Activated naive CD8-positive, alpha-beta T cell (primary cell): Measurements from ENCODE around the gene ABI1.

Source experiments
- H3K27ac Mint-ChIP-seq: one replicate; pipeline ENCODE4 v1.8.0; 2021; ENCODE audit warnings: mixed read lengths
- H3K27me3 Mint-ChIP-seq: one replicate; pipeline ENCODE4 v1.8.0; 2021; ENCODE audit warnings: mixed read lengths
- H3K36me3 Mint-ChIP-seq: one replicate; pipeline ENCODE4 v1.8.0; 2021; ENCODE audit warnings: mixed read lengths
- H3K4me1 Mint-ChIP-seq: one replicate; pipeline ENCODE4 v1.8.0; 2021; ENCODE audit warnings: low read depth, mixed read lengths
- H3K4me3 Mint-ChIP-seq: one replicate; pipeline ENCODE4 v1.8.0; 2021; ENCODE audit warnings: mild to moderate bottlenecking, mixed read lengths
- H3K9me3 Mint-ChIP-seq: one replicate; pipeline ENCODE4 v1.8.0; 2021; ENCODE audit warnings: low read depth, mixed read lengths

The ABI1 gene

GRCh38 chr10:26733750-26734568 lies 126.8 kb downstream of the ABI1 start:
- peaks cover 5% of the 10 kb centered on the region for H3K4me1 Mint-ChIP-seq
- no peaks in the 10 kb centered on the region for H3K9me3 Mint-ChIP-seq
- no peak overlapping the region for H3K27ac Mint-ChIP-seq
- no peak overlapping the region for H3K4me3 Mint-ChIP-seq
- peaks cover 9% of the 10 kb centered on the region for H3K36me3 Mint-ChIP-seq
- H3K27me3 Mint-ChIP-seq: no peaks in the 10 kb centered on the region

- Mint-ChIP-seq H3K36me3 (peaks cover 14% of the 10 kb centered on the region), H3K27ac (no peak overlapping the region), H3K9me3 (no peaks in the 10 kb centered on the region), H3K4me3 (no peak overlapping the region), H3K27me3 (no peaks in the 10 kb centered on the region), H3K4me1 (peaks cover 4% of the 10 kb centered on the region)
Observed at GRCh38 chr10:26730552-26730951, 130.2 kb downstream of the ABI1 start.

GRCh38 chr10:26729395-26729794 lies 131.4 kb downstream of the ABI1 start:
- Mint-ChIP-seq H3K4me3 (no peak overlapping the region), H3K36me3 (peaks cover 12% of the 10 kb centered on the region), H3K27me3 (no peaks in the 10 kb centered on the region), H3K9me3 (no peaks in the 10 kb centered on the region), H3K27ac (no peak overlapping the region), H3K4me1 (peaks cover 4% of the 10 kb centered on the region)

- Mint-ChIP-seq H3K4me3 (no peak overlapping the region), H3K9me3 (no peaks in the 10 kb centered on the region), H3K36me3 (peaks cover 15% of the 10 kb centered on the region), H3K4me1 (peaks cover 4% of the 10 kb centered on the region), H3K27ac (no peak overlapping the region), H3K27me3 (no peaks in the 10 kb centered on the region)
Observed at GRCh38 chr10:26728957-26729356, 131.8 kb downstream of the ABI1 start.

GRCh38 chr10:26727005-26727404 lies 133.8 kb downstream of the ABI1 start:
- Mint-ChIP-seq H3K4me1 (peaks cover 4% of the 10 kb centered on the region), H3K9me3 (no peaks in the 10 kb centered on the region), H3K27me3 (no peaks in the 10 kb centered on the region), H3K36me3 (peaks cover 17% of the 10 kb centered on the region), H3K27ac (no peak overlapping the region), H3K4me3 (no peak overlapping the region)

- Mint-ChIP-seq H3K9me3 (no peaks in the 10 kb centered on the region), H3K27ac (no peak overlapping the region), H3K4me1 (peaks cover 8% of the 10 kb centered on the region), H3K27me3 (no peaks in the 10 kb centered on the region), H3K4me3 (no peak overlapping the region), H3K36me3 (peaks cover 17% of the 10 kb centered on the region)
Observed at GRCh38 chr10:26725837-26726727, 134.7 kb downstream of the ABI1 start.

- H3K36me3 Mint-ChIP-seq: peaks cover 15% of the 10 kb centered on the region
- peak overlapping the region; percentile 28 for H3K27ac Mint-ChIP-seq
Observed at GRCh38 chr10:26723016-26723415, 137.7 kb downstream of the ABI1 start.

GRCh38 chr10:26721561-26721960 lies 139.2 kb downstream of the ABI1 start:
- Mint-ChIP-seq H3K4me3 (no peak overlapping the region), H3K27ac (no peak overlapping the region), H3K4me1 (peaks cover 11% of the 10 kb centered on the region), H3K27me3 (no peaks in the 10 kb centered on the region), H3K9me3 (no peaks in the 10 kb centered on the region), H3K36me3 (peaks cover 12% of the 10 kb centered on the region)

More at GRCh38 chr10:26723016-26723415, 137.7 kb downstream of the ABI1 start:
- H3K4me1 Mint-ChIP-seq: peaks cover 11% of the 10 kb centered on the region
- H3K9me3 Mint-ChIP-seq: no peaks in the 10 kb centered on the region
- H3K27me3 Mint-ChIP-seq: no peaks in the 10 kb centered on the region
- H3K4me3 Mint-ChIP-seq: no peak overlapping the region

GRCh38 chr10:26717476-26717875 lies 143.3 kb downstream of the ABI1 start:
- Mint-ChIP-seq H3K4me3 (no peak overlapping the region), H3K4me1 (peaks cover 7% of the 10 kb centered on the region), H3K27me3 (no peaks in the 10 kb centered on the region), H3K36me3 (peaks cover 6% of the 10 kb centered on the region), H3K9me3 (no peaks in the 10 kb centered on the region), H3K27ac (no peak overlapping the region)

GRCh38 chr10:26715137-26715487 lies 145.6 kb downstream of the ABI1 start:
- Mint-ChIP-seq H3K4me3 (no peak overlapping the region), H3K27me3 (no peaks in the 10 kb centered on the region), H3K36me3 (peaks cover 6% of the 10 kb centered on the region), H3K9me3 (no peaks in the 10 kb centered on the region), H3K4me1 (no peaks in the 10 kb centered on the region), H3K27ac (no peak overlapping the region)

GRCh38 chr10:26714415-26715136 lies 146.2 kb downstream of the ABI1 start:
- Mint-ChIP-seq H3K27me3 (no peaks in the 10 kb centered on the region), H3K27ac (no peak overlapping the region), H3K4me3 (no peak overlapping the region), H3K4me1 (no peaks in the 10 kb centered on the region), H3K9me3 (no peaks in the 10 kb centered on the region), H3K36me3 (peaks cover 2% of the 10 kb centered on the region)

GRCh38 chr10:26711324-26711723 lies 149.4 kb downstream of the ABI1 start:
- Mint-ChIP-seq H3K36me3 (peaks cover 9% of the 10 kb centered on the region), H3K27ac (no peak overlapping the region), H3K27me3 (no peaks in the 10 kb centered on the region), H3K4me1 (no peaks in the 10 kb centered on the region), H3K4me3 (no peak overlapping the region), H3K9me3 (no peaks in the 10 kb centered on the region)

- peaks cover 6% of the 10 kb centered on the region for H3K4me1 Mint-ChIP-seq
- H3K36me3 Mint-ChIP-seq: peaks cover 14% of the 10 kb centered on the region
- no peaks in the 10 kb centered on the region for H3K9me3 Mint-ChIP-seq
- H3K27me3 Mint-ChIP-seq: no peaks in the 10 kb centered on the region
- H3K27ac Mint-ChIP-seq: no peak overlapping the region
- H3K4me3 Mint-ChIP-seq: no peak overlapping the region
Observed at GRCh38 chr10:26706936-26707335, 153.8 kb downstream of the ABI1 start.

- Mint-ChIP-seq H3K36me3 (peaks cover 15% of the 10 kb centered on the region), H3K4me3 (no peak overlapping the region), H3K27ac (peak overlapping the region; percentile 22), H3K27me3 (no peaks in the 10 kb centered on the region), H3K4me1 (peaks cover 7% of the 10 kb centered on the region), H3K9me3 (no peaks in the 10 kb centered on the region)
Observed at GRCh38 chr10:26706206-26706605, 154.6 kb downstream of the ABI1 start.

GRCh38 chr10:26703974-26704373 lies 156.8 kb downstream of the ABI1 start:
- peaks cover 21% of the 10 kb centered on the region for H3K4me1 Mint-ChIP-seq
- peaks cover 20% of the 10 kb centered on the region for H3K36me3 Mint-ChIP-seq
- no peaks in the 10 kb centered on the region for H3K27me3 Mint-ChIP-seq
- no peak overlapping the region for H3K4me3 Mint-ChIP-seq
- H3K9me3 Mint-ChIP-seq: no peaks in the 10 kb centered on the region
- H3K27ac Mint-ChIP-seq: no peak overlapping the region
